PC-3 (cell line): ENCODE measurements around the gene TEX264. TPM values are rescaled to one million over a fixed set of nuclear protein-coding genes. Genes with fewer than 3 reads are reported as not detected.

Experiments used
- ATAC-seq: fragments of 200-7000 bp; cut with Tn5 transposase; 2 replicates; pipeline ENCODE4 v1.9.1; 2020; ENCODE audit warnings: mild to moderate bottlenecking, moderate library complexity
- BruUV-seq: library from RNA; stranded (reverse); fragments of 400-500 nt; replicated peaks from 2 replicates; lab custom pipeline; 2021; lab: Mats Ljungman, UMichigan
- CTCF ChIA-PET: fragments of 300-600 bp; sonication (Branson Sonifier 250); formaldehyde crosslinking; loops from one replicate; lab custom pipeline; 2022; ENCODE audit warnings: antibody characterized with exemption; lab: Charles Lee
- POLR2A ChIA-PET: fragments of 300-600 bp; sonication (Branson Sonifier 250); formaldehyde crosslinking; loops from one replicate; lab custom pipeline; 2022; ENCODE audit warnings: antibody characterized with exemption; ENCODE audit not compliant: unreplicated experiment; lab: Charles Lee
- DNase-seq: peaks from one replicate; pipeline ENCODE4 v3.0.0-alpha.2; 2015
- H2AFZ ChIP-seq: fragments of 300-600 bp; sonication (generic); 2 replicates; pipeline ENCODE4 v1.6.0; 2016; ENCODE audit warnings: antibody characterized with exemption, low read length
- H3F3A ChIP-seq: fragments of 300-600 bp; sonication (generic); one replicate; pipeline ENCODE4 v1.6.0; 2017; ENCODE audit warnings: antibody characterized with exemption, low read length, control low read depth, mild to moderate bottlenecking; ENCODE audit not compliant: unreplicated experiment
- H3K27ac ChIP-seq: fragments of 300-600 bp; sonication (generic); 2 replicates; pipeline ENCODE4 v1.5.1; 2016; ENCODE audit warnings: mild to moderate bottlenecking, low read length
- H3K27me3 ChIP-seq: fragments of 300-600 bp; sonication (generic); 2 replicates; pipeline ENCODE4 v1.6.1; 2016; ENCODE audit warnings: low read length, mixed read lengths
- H3K36me3 ChIP-seq: fragments of 300-600 bp; sonication (generic); 2 replicates; pipeline ENCODE4 v1.6.1; 2016; ENCODE audit warnings: low read depth, mixed run types, low read length, mixed read lengths
- H3K4me1 ChIP-seq: fragments of 300-600 bp; sonication (generic); 2 replicates; pipeline ENCODE4 v1.5.1; 2016; ENCODE audit warnings: low read length; ENCODE audit not compliant: insufficient read depth
- H3K4me2 ChIP-seq: fragments of 300-600 bp; sonication (generic); 2 replicates; pipeline ENCODE4 v1.6.0; 2016; ENCODE audit warnings: low read length
- H3K4me3 ChIP-seq: fragments of 300-600 bp; sonication (generic); 2 replicates; pipeline ENCODE4 v1.5.1; 2016; ENCODE audit warnings: mild to moderate bottlenecking, low read length, mixed read lengths
- H3K79me2 ChIP-seq: fragments of 300-600 bp; sonication (generic); 2 replicates; pipeline ENCODE4 v1.6.1; 2017; ENCODE audit warnings: low read length, mixed read lengths
- H3K9ac ChIP-seq: fragments of 300-600 bp; sonication (generic); 2 replicates; pipeline ENCODE4 v1.6.0; 2016; ENCODE audit warnings: mild to moderate bottlenecking, low read length
- H3K9me2 ChIP-seq: fragments of 300-600 bp; sonication (generic); replicated peaks from 2 replicates; pipeline ENCODE4 v1.6.1; 2016; ENCODE audit warnings: mixed run types, low read length, mixed read lengths
- H3K9me3 ChIP-seq: fragments of 300-600 bp; sonication (generic); 2 replicates; pipeline ENCODE4 v1.6.1; 2016; ENCODE audit warnings: low read length, mixed read lengths
- H4K20me1 ChIP-seq: fragments of 300-600 bp; sonication (generic); 2 replicates; pipeline ENCODE4 v1.6.1; 2016; ENCODE audit warnings: low read length, mixed read lengths
- CTCF ChIP-seq: fragments of 300-600 bp; sonication (generic); conservative IDR thresholded peaks from 2 replicates; pipeline ENCODE4 v1.5.1; 2017; ENCODE audit warnings: antibody characterized with exemption, low read depth, mild to moderate bottlenecking, low read length
- EZH2 ChIP-seq: fragments of 300-600 bp; sonication (generic); IDR thresholded peaks from one replicate; pipeline ENCODE4 v1.6.1; 2017; ENCODE audit warnings: antibody characterized with exemption, mild to moderate bottlenecking, low read length; ENCODE audit not compliant: unreplicated experiment
- EZH2phosphoT487 ChIP-seq: fragments of 300-600 bp; sonication (generic); IDR thresholded peaks from 2 replicates; pipeline ENCODE4 v1.6.1; 2018; ENCODE audit warnings: mild to moderate bottlenecking, antibody characterized with exemption, low read length, borderline replicate concordance
- intact Hi-C: fragments of 100-400 bp; cut with micrococcal nuclease; formaldehyde crosslinking; loops from 2 replicates; pipeline ENCODE4 v1.9.0; 2023
- total RNA-seq: library from RNA; depleted of rRNA; stranded (reverse); fragments of >200 nt; gene quantifications from 2 replicates; pipeline ENCODE4 v1.2.3, GENCODE V29; 2014

The TEX264 gene
- total RNA-seq, 1 experiment from 2014 or later, result 85.5 TPM

GRCh38 chr3:51675201-51675611 lies 4.2 kb downstream of the TEX264 start:
- Histone ChIP-seq H3K4me1 (peaks cover 43% of the 10 kb centered on the region), H3K4me3 (no peak overlapping the region), H3K79me2 (peaks cover 36% of the 10 kb centered on the region), H3K36me3 (0 out of 2 replicates have a peak, but pooled peaks cover 3% of the 10 kb centered on the region), H3K27me3 (no peaks in the 10 kb centered on the region), H3K9me3 (no peaks in the 10 kb centered on the region), H3K9ac (no peak overlapping the region), H3K27ac (no peak overlapping the region; the same call in 1 of the 2 replicates), H2AFZ (no peak overlapping the region), H3F3A (no peaks in the 10 kb centered on the region), H3K9me2 (no peaks in the 10 kb centered on the region), H4K20me1 (0 out of 2 replicates have a peak, but pooled peaks cover 4% of the 10 kb centered on the region), H3K4me2 (0 out of 2 replicates have a peak overlapping the region, but pooled peaks have one; percentile 11)
- peak; percentile 34 for ATAC-seq
- CTCF ChIA-PET, result interaction anchor here (1.1 kb wide), 1 partner anchor 175 kb away, joined by 5 read pairs; the partner anchor contains the start of gene DCAF1
- TF ChIP-seq CTCF (no peak), EZH2 (no peak), EZH2phosphoT487 (no peak)
- BruUV-seq, result no TSS peak
- POLR2A ChIA-PET, result interaction anchor here (0.6 to 0.9 kb wide), 2 partner anchors 176 to 290 kb away, joined by 3 to 9 read pairs; partner anchors contain the start of gene MANF
- DNase-seq, result peak; percentile 71
- intact Hi-C loops, result loop anchor here (10.0 kb wide), 1 partner anchor 290 kb away; the partner anchor contains the start of gene MANF

- Histone ChIP-seq H3K4me3 (no peak overlapping the region), H3K9ac (no peak overlapping the region), H3K9me3 (no peaks in the 10 kb centered on the region), H3K36me3 (0 out of 2 replicates have a peak, but pooled peaks cover 3% of the 10 kb centered on the region), H3K4me2 (no peak overlapping the region), H3K9me2 (no peaks in the 10 kb centered on the region), H3F3A (no peaks in the 10 kb centered on the region), H3K27ac (no peak overlapping the region), H3K4me1 (peaks cover 41% of the 10 kb centered on the region), H3K79me2 (peaks cover 36% of the 10 kb centered on the region), H4K20me1 (0 out of 2 replicates have a peak, but pooled peaks cover 4% of the 10 kb centered on the region), H2AFZ (no peak overlapping the region), H3K27me3 (no peaks in the 10 kb centered on the region)
- ChIA-PET CTCF (no interaction called here), POLR2A (no interaction called here)
- ATAC-seq (no peak), DNase-seq (no peak)
- BruUV-seq, result no TSS peak
- intact Hi-C loops, result loop anchor here (10.0 kb wide), 1 partner anchor 291 kb away; the partner anchor contains the start of gene MANF
- TF ChIP-seq EZH2phosphoT487 (no peak), CTCF (no peak), EZH2 (no peak)
Measured at GRCh38 chr3:51676102-51676640, 5.1 kb downstream of the TEX264 start.

GRCh38 chr3:51677358-51677757 lies 6.3 kb downstream of the TEX264 start:
- 0 out of 2 replicates have a peak, but pooled peaks cover 4% of the 10 kb centered on the region for H4K20me1 ChIP-seq
- H2AFZ ChIP-seq, result no peak overlapping the region
- H3K9ac ChIP-seq, result no peak overlapping the region
- no peaks in the 10 kb centered on the region for H3K9me3 ChIP-seq
- CTCF ChIA-PET, result no interaction called here
- no peak overlapping the region for H3K4me3 ChIP-seq
- peaks cover 44% of the 10 kb centered on the region for H3K4me1 ChIP-seq
- no peaks in the 10 kb centered on the region for H3K9me2 ChIP-seq
- H3K27me3 ChIP-seq, result no peaks in the 10 kb centered on the region
- intact Hi-C loops, result loop anchor here (10.0 kb wide), 1 partner anchor 293 kb away; the partner anchor contains the start of gene MANF
- no peak for TF ChIP-seq EZH2
- no peak for TF ChIP-seq EZH2phosphoT487
- no peak for TF ChIP-seq CTCF
- peaks cover 27% of the 10 kb centered on the region for H3K79me2 ChIP-seq
- ATAC-seq (no peak), DNase-seq (no peak)
- no peaks in the 10 kb centered on the region for H3F3A ChIP-seq
- H3K27ac ChIP-seq, result no peak overlapping the region
- POLR2A ChIA-PET, result no interaction called here
- no TSS peak for BruUV-seq
- 0 out of 2 replicates have a peak, but pooled peaks cover 4% of the 10 kb centered on the region for H3K36me3 ChIP-seq
- no peak overlapping the region for H3K4me2 ChIP-seq
